ENCODE results near the gene TRMT61A. TPM values are rescaled to one million over a fixed set of nuclear protein-coding genes. Genes with fewer than 3 reads are reported as not detected.

The TRMT61A gene
- total RNA-seq, 1 experiment from 2014 or later = 14.9 TPM

GRCh38 chr14:103512701-103513611, 16.0 kb upstream of the TRMT61A start:
- Histone ChIP-seq H3K4me1 (ENCODE audit: control insufficient read depth in 1 of 2, insufficient read depth in 2 of 2, low read length in 2 of 2) (peaks cover 0 to 9% of the 10 kb centered on the region in 2 experiments; a peak in 2 of 4 replicates), H3K79me2 (ENCODE audit: insufficient read depth, low read length) (no peaks in the 10 kb centered on the region), H4K20me1 (ENCODE audit: insufficient read depth) (no peaks in the 10 kb centered on the region), H2AFZ (ENCODE audit: low read depth, low read length, poor library complexity, severe bottlenecking) (no peak overlapping the region), H3K4me3 (replicated peaks in 1 of 2; ENCODE audit: low read depth in 1 of 2, low read length in 2 of 2) (no peak overlapping the region), H3K9me3 (ENCODE audit: control insufficient read depth in 1 of 2, insufficient read depth in 1 of 2, low read depth in 1 of 2, low read length in 2 of 2) (no peaks in the 10 kb centered on the region), H3K27ac (ENCODE audit: low read depth, low read length) (0 out of 2 replicates have a peak overlapping the region, but pooled peaks have one; percentile 12), H3K4me2 (ENCODE audit: low read length) (no peak overlapping the region), H3K36me3 (ENCODE audit: control insufficient read depth in 1 of 2, insufficient read depth in 2 of 2, low read length in 2 of 2) (peaks cover under 1 to 4% of the 10 kb centered on the region in 2 experiments; a peak in 2 of 4 replicates), H3K9ac (ENCODE audit: low read length) (no peak overlapping the region), H3K27me3 (ENCODE audit: insufficient read depth, low read length) (no peaks in the 10 kb centered on the region), H3K9me2 (ENCODE audit: insufficient read depth) (no peaks in the 10 kb centered on the region)
- RAD21 ChIA-PET (ENCODE audit: low non-redundant PET in 1 of 2, low total read pairs in 2 of 2, uncharacterized antibody in 2 of 2, unreplicated experiment in 2 of 2) = no interaction called here
- DNase-seq (ENCODE audit: low read depth, low spot score) = no peak
- POLR2A ChIA-PET = no interaction called here
- CTCF ChIA-PET = no interaction called here
- intact Hi-C loops (cut with micrococcal nuclease) = no loop called here
- ATAC-seq = peak; percentile 31
- TF ChIP-seq ATF3 (IDR thresholded peaks at IDR 0.05) (no peak), CBX3 (IDR thresholded peaks at IDR 0.05; ENCODE audit: low read depth) (no peak), EZH2 (IDR thresholded peaks at IDR 0.05) (no peak), EZH2phosphoT487 (IDR thresholded peaks at IDR 0.05; ENCODE audit: borderline replicate concordance) (no peak)
- no TSS peak for BruUV-seq (replicated peaks)

DNA sequence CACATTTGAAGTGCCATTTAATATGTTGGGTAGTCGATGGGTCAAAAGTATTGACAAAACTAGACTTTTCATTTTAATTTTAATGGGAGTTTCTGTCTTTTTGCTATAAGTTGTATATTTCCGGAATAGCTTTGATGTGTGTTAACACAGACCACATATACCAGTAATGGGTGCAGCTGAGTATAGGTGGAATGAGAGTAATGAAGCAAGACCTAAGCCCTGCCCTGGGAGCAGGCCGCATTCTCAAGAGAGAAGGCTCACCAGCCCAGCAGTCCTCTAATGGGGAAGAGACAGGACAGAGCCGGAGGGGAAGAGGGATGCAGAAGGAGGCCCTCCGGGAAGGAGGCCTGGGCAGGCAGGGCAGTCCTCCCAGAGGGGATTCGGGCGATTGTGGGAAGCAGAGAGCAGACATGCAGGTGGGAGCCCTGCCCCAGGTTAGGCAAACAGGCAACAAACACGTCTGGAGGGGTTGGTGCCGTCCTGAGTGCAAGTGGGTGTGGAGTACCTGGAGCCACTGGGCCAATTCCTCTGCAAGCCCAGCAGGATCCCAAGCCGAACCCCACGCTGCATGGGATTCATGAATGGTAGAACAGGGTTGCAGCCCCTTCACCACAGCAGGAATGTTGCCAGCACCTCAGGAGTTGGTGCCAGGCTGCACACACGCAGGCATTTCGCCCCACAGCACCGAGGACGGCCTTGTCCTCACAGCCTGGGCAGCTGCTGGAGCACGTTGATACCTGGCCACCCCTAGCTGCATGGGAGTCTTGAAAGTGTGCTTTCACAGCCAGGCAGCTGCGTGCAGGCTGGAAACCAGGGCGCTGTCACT, 14.2 kb upstream of the TRMT61A start:
- Histone ChIP-seq H4K20me1 (ENCODE audit: insufficient read depth) (no peaks in the 10 kb centered on the region), H3K4me1 (ENCODE audit: control insufficient read depth in 1 of 2, insufficient read depth in 2 of 2, low read length in 2 of 2) (peaks cover 6 to 26% of the 10 kb centered on the region in 2 experiments; a peak in 3 of 4 replicates), H3K9ac (ENCODE audit: low read length) (no peak overlapping the region), H3K79me2 (ENCODE audit: insufficient read depth, low read length) (no peaks in the 10 kb centered on the region; the same call in 1 of the 2 replicates), H3K9me2 (ENCODE audit: insufficient read depth) (no peaks in the 10 kb centered on the region), H3K27ac (ENCODE audit: low read depth, low read length) (no peak overlapping the region), H3K4me3 (replicated peaks in 1 of 2; ENCODE audit: low read depth in 1 of 2, low read length in 2 of 2) (no peak overlapping the region), H2AFZ (ENCODE audit: low read depth, low read length, poor library complexity, severe bottlenecking) (no peak overlapping the region), H3K4me2 (ENCODE audit: low read length) (no peak overlapping the region), H3K27me3 (ENCODE audit: insufficient read depth, low read length) (no peaks in the 10 kb centered on the region), H3K9me3 (ENCODE audit: control insufficient read depth in 1 of 2, insufficient read depth in 1 of 2, low read depth in 1 of 2, low read length in 2 of 2) (no peaks in the 10 kb centered on the region), H3K36me3 (ENCODE audit: control insufficient read depth in 1 of 2, insufficient read depth in 2 of 2, low read length in 2 of 2) (peaks cover 0 to 8% of the 10 kb centered on the region in 2 experiments; a peak in 2 of 4 replicates)
- ChIA-PET CTCF (no interaction called here), POLR2A (no interaction called here), RAD21 (ENCODE audit: low non-redundant PET in 1 of 2, low total read pairs in 2 of 2, uncharacterized antibody in 2 of 2, unreplicated experiment in 2 of 2) (no interaction called here)
- ATAC-seq (no peak), DNase-seq (ENCODE audit: low read depth, low spot score) (no peak)
- TF ChIP-seq ELF1 (IDR thresholded peaks at IDR 0.05; ENCODE audit: borderline replicate concordance, low read depth) (no peak), FOSL1 (IDR thresholded peaks at IDR 0.05; ENCODE audit: low read depth) (no peak), EZH2phosphoT487 (IDR thresholded peaks at IDR 0.05; ENCODE audit: borderline replicate concordance) (no peak), ATF3 (IDR thresholded peaks at IDR 0.05) (no peak), SIN3A (IDR thresholded peaks at IDR 0.05; ENCODE audit: low read depth) (no peak), TCF7L2 (IDR thresholded peaks at IDR 0.05; ENCODE audit: borderline replicate concordance, extremely low read depth, insufficient read depth, insufficient read length) (no peak), SRF (IDR thresholded peaks at IDR 0.05; ENCODE audit: low read depth) (no peak), EZH2 (IDR thresholded peaks at IDR 0.05) (no peak)
- TF ChIP-seq, protein P1, sequence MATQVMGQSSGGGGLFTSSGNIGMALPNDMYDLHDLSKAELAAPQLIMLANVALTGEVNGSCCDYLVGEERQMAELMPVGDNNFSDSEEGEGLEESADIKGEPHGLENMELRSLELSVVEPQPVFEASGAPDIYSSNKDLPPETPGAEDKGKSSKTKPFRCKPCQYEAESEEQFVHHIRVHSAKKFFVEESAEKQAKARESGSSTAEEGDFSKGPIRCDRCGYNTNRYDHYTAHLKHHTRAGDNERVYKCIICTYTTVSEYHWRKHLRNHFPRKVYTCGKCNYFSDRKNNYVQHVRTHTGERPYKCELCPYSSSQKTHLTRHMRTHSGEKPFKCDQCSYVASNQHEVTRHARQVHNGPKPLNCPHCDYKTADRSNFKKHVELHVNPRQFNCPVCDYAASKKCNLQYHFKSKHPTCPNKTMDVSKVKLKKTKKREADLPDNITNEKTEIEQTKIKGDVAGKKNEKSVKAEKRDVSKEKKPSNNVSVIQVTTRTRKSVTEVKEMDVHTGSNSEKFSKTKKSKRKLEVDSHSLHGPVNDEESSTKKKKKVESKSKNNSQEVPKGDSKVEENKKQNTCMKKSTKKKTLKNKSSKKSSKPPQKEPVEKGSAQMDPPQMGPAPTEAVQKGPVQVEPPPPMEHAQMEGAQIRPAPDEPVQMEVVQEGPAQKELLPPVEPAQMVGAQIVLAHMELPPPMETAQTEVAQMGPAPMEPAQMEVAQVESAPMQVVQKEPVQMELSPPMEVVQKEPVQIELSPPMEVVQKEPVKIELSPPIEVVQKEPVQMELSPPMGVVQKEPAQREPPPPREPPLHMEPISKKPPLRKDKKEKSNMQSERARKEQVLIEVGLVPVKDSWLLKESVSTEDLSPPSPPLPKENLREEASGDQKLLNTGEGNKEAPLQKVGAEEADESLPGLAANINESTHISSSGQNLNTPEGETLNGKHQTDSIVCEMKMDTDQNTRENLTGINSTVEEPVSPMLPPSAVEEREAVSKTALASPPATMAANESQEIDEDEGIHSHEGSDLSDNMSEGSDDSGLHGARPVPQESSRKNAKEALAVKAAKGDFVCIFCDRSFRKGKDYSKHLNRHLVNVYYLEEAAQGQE (IDR thresholded peaks at IDR 0.05; ENCODE audit: low read depth) = no peak
- intact Hi-C loops (cut with micrococcal nuclease) = no loop called here
- BruUV-seq (replicated peaks) = no TSS peak
